ENCODE data around the gene NEK3.
A peak's percentile ranks its signal among the peaks of the same experiment; 100 is the strongest.
"Not testable (repeated sequence)": the region's sequence is repeated elsewhere in the genome, so short reads cannot be mapped to it uniquely, and the experiment has no call there.

NEK3 gene

GRCh38 chr13:52169839-52170238 lies 10.4 kb upstream of the NEK3 start:
- ATAC-seq (ENCODE audit: low read depth) (no peak), DNase-seq (ENCODE audit: low spot score) (no peak)
- H3K27me3 ChIP-seq (ENCODE audit: insufficient read depth, poor library complexity, severe bottlenecking), result no peaks in the 10 kb centered on the region
- no peak for TF ChIP-seq CTCF (IDR thresholded peaks at IDR 0.05; ENCODE audit: poor library complexity, severe bottlenecking)
- peaks cover 44% of the 10 kb centered on the region for H3K36me3 ChIP-seq (ENCODE audit: low read depth)
- no peak overlapping the region for H3K4me3 ChIP-seq (ENCODE audit: severe bottlenecking)
- no peaks in the 10 kb centered on the region for H3K4me1 ChIP-seq (ENCODE audit: insufficient read depth, poor library complexity, severe bottlenecking)
- no peak overlapping the region for H3K27ac ChIP-seq (ENCODE audit: poor library complexity, severe bottlenecking)
- H3K9me3 ChIP-seq (ENCODE audit: severe bottlenecking), result no peaks in the 10 kb centered on the region

DNA sequence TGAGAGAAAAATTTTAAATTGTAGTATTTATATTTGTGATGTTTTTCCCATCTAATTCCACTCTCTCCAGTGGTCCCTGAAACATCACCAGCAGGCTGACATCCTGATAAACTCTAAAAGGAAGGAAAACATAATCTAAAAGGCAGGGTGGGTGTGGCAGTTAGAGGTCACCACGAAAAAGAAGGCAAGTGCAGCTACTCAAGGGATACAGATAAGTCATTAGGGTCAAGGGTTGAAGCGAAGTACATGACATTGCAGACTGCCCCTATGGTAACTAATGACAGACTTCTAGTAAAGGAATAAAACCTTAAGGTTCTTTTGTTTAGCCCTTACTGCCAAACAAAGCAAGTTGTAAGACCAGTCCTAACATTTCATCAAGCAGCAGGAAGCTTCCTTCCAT lies 6.0 kb upstream of the NEK3 start:
- H3K4me3 ChIP-seq (ENCODE audit: severe bottlenecking), result no peak overlapping the region
- H3K4me1 ChIP-seq (ENCODE audit: insufficient read depth, poor library complexity, severe bottlenecking), result peaks cover 6% of the 10 kb centered on the region
- ATAC-seq (ENCODE audit: low read depth) (no peak), DNase-seq (ENCODE audit: low spot score) (no peak)
- H3K9me3 ChIP-seq (ENCODE audit: severe bottlenecking), result no peaks in the 10 kb centered on the region
- peaks cover 23% of the 10 kb centered on the region for H3K36me3 ChIP-seq (ENCODE audit: low read depth)
- TF ChIP-seq CTCF (IDR thresholded peaks at IDR 0.05; ENCODE audit: poor library complexity, severe bottlenecking), result no peak
- no peak overlapping the region for H3K27ac ChIP-seq (ENCODE audit: poor library complexity, severe bottlenecking)
- H3K27me3 ChIP-seq (ENCODE audit: insufficient read depth, poor library complexity, severe bottlenecking), result no peaks in the 10 kb centered on the region

DNA sequence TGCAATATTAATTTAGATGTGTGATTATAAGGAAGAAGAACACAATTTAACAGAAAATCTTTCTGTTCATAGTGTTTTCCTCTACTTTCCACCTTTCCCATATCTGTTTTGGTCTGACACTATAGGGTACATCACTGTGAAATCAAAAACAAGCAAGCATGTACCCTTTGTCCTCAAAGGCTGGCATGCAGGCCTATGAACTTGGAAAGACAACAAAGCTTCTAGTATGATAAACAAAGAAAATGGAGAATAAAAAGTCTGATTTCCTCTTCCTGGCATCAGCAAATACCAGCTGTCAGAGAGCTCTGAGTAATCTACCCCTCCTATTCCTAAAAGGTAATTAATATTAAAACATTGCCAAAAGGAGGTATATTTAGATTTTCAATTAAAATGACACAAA lies 5.6 kb upstream of the NEK3 start:
- Histone ChIP-seq H3K4me1 (ENCODE audit: insufficient read depth, poor library complexity, severe bottlenecking) (peaks cover 6% of the 10 kb centered on the region), H3K4me3 (ENCODE audit: severe bottlenecking) (no peak overlapping the region), H3K27me3 (ENCODE audit: insufficient read depth, poor library complexity, severe bottlenecking) (no peaks in the 10 kb centered on the region), H3K9me3 (ENCODE audit: severe bottlenecking) (no peaks in the 10 kb centered on the region), H3K36me3 (ENCODE audit: low read depth) (peaks cover 21% of the 10 kb centered on the region), H3K27ac (ENCODE audit: poor library complexity, severe bottlenecking) (no peak overlapping the region)
- TF ChIP-seq CTCF (IDR thresholded peaks at IDR 0.05; ENCODE audit: poor library complexity, severe bottlenecking), result no peak
- DNase-seq (ENCODE audit: low spot score) (no peak), ATAC-seq (ENCODE audit: low read depth) (no peak)

DNA sequence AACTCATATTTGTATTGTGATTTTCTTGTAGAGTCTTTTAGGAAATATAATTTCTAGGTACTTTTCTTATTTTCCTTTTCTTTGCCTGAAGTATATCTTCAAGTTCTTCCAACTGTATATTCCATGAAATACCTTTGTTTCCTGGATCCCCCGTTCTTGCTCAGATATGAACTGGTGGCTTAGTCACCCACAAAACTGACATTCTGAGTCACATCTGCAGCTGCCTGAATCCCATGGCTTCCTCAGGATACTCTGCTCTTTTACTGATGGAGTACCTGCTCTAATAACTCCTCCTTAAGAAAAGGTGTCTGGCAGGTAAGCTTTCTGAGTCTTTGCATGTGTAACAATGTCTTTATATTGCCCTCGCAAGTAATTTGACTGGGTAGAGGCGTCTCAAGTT lies 4.5 kb upstream of the NEK3 start:
- H3K4me1 ChIP-seq (ENCODE audit: insufficient read depth, poor library complexity, severe bottlenecking); H3K27me3 ChIP-seq (ENCODE audit: insufficient read depth, poor library complexity, severe bottlenecking); H3K9me3 ChIP-seq (ENCODE audit: severe bottlenecking); DNase-seq (ENCODE audit: low spot score); H3K27ac ChIP-seq (ENCODE audit: poor library complexity, severe bottlenecking); H3K4me3 ChIP-seq (ENCODE audit: severe bottlenecking); H3K36me3 ChIP-seq (ENCODE audit: low read depth): not testable (repeated sequence)
- peak; percentile 63; the same call in 2 of the 3 replicates for ATAC-seq (ENCODE audit: low read depth)

DNA sequence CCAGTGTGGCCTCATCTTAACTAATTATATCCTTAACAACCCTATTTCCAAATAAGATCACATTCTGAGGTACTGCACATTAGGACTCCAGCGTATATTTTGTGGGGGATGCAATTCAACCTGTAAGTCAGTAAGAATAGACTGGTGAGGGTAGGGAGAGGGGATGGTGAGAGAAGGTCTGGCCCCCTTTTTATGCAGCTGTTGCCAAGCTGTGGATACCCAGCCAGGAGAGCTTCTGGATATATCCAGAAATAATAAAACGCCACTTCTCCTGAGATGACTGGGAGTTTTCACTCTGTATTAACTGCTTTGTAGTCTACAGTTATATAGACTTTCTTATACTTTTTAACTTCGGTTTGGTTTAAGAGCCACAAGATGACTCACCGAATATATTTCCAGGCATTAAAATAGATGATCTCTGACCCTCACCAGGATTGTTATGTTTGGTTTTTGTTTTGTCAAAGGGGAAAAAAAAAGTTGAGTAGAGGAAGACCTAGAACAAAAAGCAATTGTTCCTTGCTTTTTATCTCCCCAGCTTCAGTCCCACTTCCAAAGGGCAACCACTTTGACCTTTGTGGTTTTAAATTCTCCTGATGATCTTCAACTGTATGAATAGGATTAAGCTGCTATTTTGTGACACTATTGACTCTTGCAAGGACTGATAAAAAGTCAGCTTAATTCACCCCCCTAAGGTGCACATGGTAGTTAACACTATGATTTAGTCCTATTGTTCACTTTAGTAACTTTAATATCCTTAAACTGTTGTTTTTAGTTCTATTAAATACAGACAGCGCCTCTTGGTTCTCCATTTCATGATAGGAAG lies 3.1 kb upstream of the NEK3 start:
- H3K36me3 ChIP-seq (ENCODE audit: low read depth), result no peaks in the 10 kb centered on the region
- no peak for DNase-seq (ENCODE audit: low spot score)
- H3K27ac ChIP-seq (ENCODE audit: poor library complexity, severe bottlenecking), result no peak overlapping the region
- no peak for ATAC-seq (ENCODE audit: low read depth)
- no peak overlapping the region for H3K4me3 ChIP-seq (ENCODE audit: severe bottlenecking)
- no peaks in the 10 kb centered on the region for H3K27me3 ChIP-seq (ENCODE audit: insufficient read depth, poor library complexity, severe bottlenecking)
- peaks cover 10% of the 10 kb centered on the region for H3K4me1 ChIP-seq (ENCODE audit: insufficient read depth, poor library complexity, severe bottlenecking)
- no peaks in the 10 kb centered on the region for H3K9me3 ChIP-seq (ENCODE audit: severe bottlenecking)
- TF ChIP-seq CTCF (IDR thresholded peaks at IDR 0.05; ENCODE audit: poor library complexity, severe bottlenecking), result no peak

Data from RWPE2 (cell line).